ENCODE data around the gene ASB4.
"Not testable (repeated sequence)": the region's sequence is repeated elsewhere in the genome, so short reads cannot be mapped to it uniquely, and the experiment has no call there.

The ASB4 gene

GRCh38 chr7:95485391-95486123, at the start of gene ASB4:
TSS of gene ASB4 (plus strand) at chr7:95485943. CDS start at chr7:95485972, 29 bp downstream.
- DNase-seq (ENCODE audit: low read depth): no peak

- no peak for DNase-seq (ENCODE audit: low read depth)
Measured at GRCh38 chr7:95436407-95436806, 49.3 kb upstream of the ASB4 start.

- no peak for DNase-seq (ENCODE audit: low read depth)
Measured at GRCh38 chr7:95440394-95441038, 45.2 kb upstream of the ASB4 start.

GRCh38 chr7:95441042-95441823, 44.5 kb upstream of the ASB4 start:
- DNase-seq (ENCODE audit: low read depth): no peak

- no peak for DNase-seq (ENCODE audit: low read depth)
Measured at GRCh38 chr7:95444796-95445195, 40.9 kb upstream of the ASB4 start.

- no peak for DNase-seq (ENCODE audit: low read depth)
Measured at GRCh38 chr7:95446618-95447017, 39.1 kb upstream of the ASB4 start.

GRCh38 chr7:95454438-95455045, 31.2 kb upstream of the ASB4 start:
- DNase-seq (ENCODE audit: low read depth): no peak

GRCh38 chr7:95457947-95458346, 27.8 kb upstream of the ASB4 start:
- no peak for DNase-seq (ENCODE audit: low read depth)

GRCh38 chr7:95460653-95461052, 25.1 kb upstream of the ASB4 start:
- DNase-seq (ENCODE audit: low read depth): not testable (repeated sequence)

GRCh38 chr7:95467912-95468607, 17.7 kb upstream of the ASB4 start:
- DNase-seq (ENCODE audit: low read depth): no peak

GRCh38 chr7:95469187-95469586, 16.6 kb upstream of the ASB4 start:
- DNase-seq (ENCODE audit: low read depth): no peak

GRCh38 chr7:95469848-95470247, 15.9 kb upstream of the ASB4 start:
- DNase-seq (ENCODE audit: low read depth): no peak

GRCh38 chr7:95470452-95470851, 15.3 kb upstream of the ASB4 start:
- DNase-seq (ENCODE audit: low read depth): no peak

GRCh38 chr7:95471071-95471470, 14.7 kb upstream of the ASB4 start:
- no peak for DNase-seq (ENCODE audit: low read depth)

- peak; percentile 5 for DNase-seq (ENCODE audit: low read depth)
Measured at GRCh38 chr7:95472581-95473161, 13.1 kb upstream of the ASB4 start.

GRCh38 chr7:95473276-95473985, 12.3 kb upstream of the ASB4 start:
- DNase-seq (ENCODE audit: low read depth): no peak

- no peak for DNase-seq (ENCODE audit: low read depth)
Measured at GRCh38 chr7:95476072-95476847, 9.5 kb upstream of the ASB4 start.

- peak; percentile 68 for DNase-seq (ENCODE audit: low read depth)
Measured at GRCh38 chr7:95476904-95477594, 8.7 kb upstream of the ASB4 start.

- no peak for DNase-seq (ENCODE audit: low read depth)
Measured at GRCh38 chr7:95478272-95479037, 7.3 kb upstream of the ASB4 start.
